Measurements from ENCODE around the gene ZNF777. TPM values are rescaled to one million over a fixed set of nuclear protein-coding genes. Genes with fewer than 3 reads are reported as not detected.

Gene ZNF777
- total RNA-seq, 3 donors from 2014 or later = 28.3 to 33.2 (median 29.3) TPM

DNA sequence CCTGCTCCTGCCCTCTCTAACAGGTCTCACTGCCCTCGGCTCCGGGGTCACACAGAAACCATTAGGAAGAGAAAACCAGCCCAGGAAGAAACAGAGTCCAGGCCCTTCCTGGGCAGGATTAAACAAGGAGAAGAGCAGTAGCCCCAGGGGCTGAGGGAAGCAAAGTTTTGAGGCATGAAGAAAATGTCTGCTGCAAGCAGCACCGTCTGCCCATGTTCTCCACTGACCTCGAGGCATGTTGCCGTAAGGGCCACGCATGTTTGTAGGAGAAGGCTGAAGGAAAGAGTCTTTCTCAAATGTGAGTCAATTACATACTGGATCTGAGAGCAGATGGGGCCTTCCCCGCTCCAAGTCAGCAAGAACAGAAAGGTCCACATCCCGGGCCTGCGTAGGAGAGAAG, 32.5 kb upstream of the ZNF777 start:
- H3K9me3 Mint-ChIP-seq = no peaks in the 10 kb centered on the region
- H3K4me3 Mint-ChIP-seq = no peak overlapping the region
- peaks cover 36% of the 10 kb centered on the region for H3K36me3 Mint-ChIP-seq (ENCODE audit: insufficient read depth)
- ATAC-seq (no peak), DNase-seq (no peak)
- H3K27me3 Mint-ChIP-seq (ENCODE audit: low read depth) = no peaks in the 10 kb centered on the region
- H3K4me1 Mint-ChIP-seq (ENCODE audit: low read depth) = peaks cover 25% of the 10 kb centered on the region

DNA sequence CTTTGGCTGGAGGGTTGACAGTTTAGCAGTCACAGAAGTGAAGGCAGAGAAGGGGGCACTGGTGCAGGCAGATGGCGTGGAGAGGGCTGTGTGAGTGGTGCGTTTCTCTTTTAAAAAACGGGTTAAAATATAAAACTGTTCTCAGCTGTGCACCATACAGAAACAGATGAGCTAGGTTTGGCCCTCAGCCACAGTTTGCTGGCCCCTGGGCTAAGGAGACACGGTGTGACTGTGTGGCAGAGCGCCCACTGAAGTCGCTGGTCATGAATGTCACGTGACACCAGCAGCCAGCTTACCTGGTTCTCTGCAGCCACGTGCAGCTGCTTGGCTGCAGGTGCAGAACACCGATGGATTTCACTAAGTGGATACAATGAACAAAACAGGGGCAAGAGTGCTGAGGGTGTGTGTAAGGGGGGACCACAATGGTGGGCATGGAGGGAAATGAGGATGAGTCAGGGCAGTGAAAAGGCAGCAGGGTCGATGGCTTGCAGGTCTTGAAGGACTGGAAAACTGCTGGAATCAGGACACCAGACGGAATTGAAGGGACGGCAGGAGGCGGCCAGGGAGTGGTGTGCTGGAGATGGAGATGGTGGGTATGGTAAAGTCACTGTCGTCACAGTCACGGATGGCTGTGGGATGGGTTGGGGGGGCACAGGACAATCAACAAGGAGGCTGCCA, 29.4 kb upstream of the ZNF777 start:
- no peaks in the 10 kb centered on the region for H3K9me3 Mint-ChIP-seq
- no peak overlapping the region for H3K4me3 Mint-ChIP-seq
- no peaks in the 10 kb centered on the region for H3K27me3 Mint-ChIP-seq (ENCODE audit: low read depth)
- ATAC-seq (no peak), DNase-seq (no peak)
- H3K36me3 Mint-ChIP-seq (ENCODE audit: insufficient read depth) = peaks cover 56% of the 10 kb centered on the region
- peaks cover 11% of the 10 kb centered on the region for H3K4me1 Mint-ChIP-seq (ENCODE audit: low read depth)

DNA sequence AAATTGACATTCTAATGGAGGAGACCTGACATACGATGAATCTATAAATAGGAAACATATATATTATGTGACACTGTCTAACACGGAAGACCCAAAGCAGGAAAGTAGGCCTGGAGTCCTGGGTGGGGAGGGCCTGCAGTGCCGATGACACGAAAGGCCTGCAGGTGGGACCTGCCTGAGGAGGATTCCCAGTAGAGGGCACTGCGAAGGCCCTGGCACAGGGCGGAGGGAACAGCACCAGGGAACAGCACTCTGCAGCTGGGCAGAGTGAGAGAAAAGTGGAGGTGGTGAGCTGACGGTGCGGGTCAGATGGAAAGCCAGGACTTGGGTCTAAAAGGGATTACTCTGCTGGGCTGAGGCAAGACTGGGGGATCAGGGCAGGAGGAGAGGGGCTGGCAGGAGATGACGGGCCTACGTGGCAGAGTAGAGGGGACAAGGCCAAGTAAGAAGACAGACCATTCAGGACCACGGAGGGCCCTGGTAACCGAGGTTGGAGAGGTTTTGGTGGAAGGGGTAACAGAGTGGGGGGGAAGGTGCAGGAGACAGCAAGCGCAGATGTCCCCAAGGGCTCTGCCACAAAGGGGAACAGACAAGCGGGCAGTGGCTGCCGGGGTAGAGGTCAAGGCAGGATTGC, 28.6 kb upstream of the ZNF777 start:
- peaks cover 60% of the 10 kb centered on the region for H3K36me3 Mint-ChIP-seq (ENCODE audit: insufficient read depth)
- no peaks in the 10 kb centered on the region for H3K9me3 Mint-ChIP-seq
- H3K4me3 Mint-ChIP-seq = no peak overlapping the region
- ATAC-seq = peak; percentile 38 to 57
- DNase-seq = no peak
- H3K27me3 Mint-ChIP-seq (ENCODE audit: low read depth) = no peaks in the 10 kb centered on the region
- H3K4me1 Mint-ChIP-seq (ENCODE audit: low read depth) = peaks cover 7% of the 10 kb centered on the region

DNA sequence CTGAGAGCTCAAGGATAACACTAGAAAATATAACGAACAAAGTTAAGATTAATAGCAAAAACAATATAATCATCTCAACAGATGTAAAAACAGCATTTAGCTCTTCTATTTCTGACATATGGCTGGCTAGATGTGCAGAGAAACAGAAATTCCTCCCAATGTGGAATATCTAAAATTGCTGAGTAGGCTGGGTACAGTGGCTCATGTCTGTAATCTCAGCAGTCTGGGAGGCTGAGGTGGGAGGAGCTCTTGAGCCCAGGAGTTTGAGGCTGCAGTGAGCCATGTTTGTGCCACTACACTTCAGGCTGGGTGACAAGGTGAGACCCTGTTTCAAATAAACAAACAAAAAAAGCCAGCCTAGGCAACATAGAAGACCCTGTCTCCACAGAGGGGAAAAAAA, 18.7 kb upstream of the ZNF777 start:
- ATAC-seq = no peak
- H3K4me1 Mint-ChIP-seq (ENCODE audit: low read depth) = no peaks in the 10 kb centered on the region
- H3K9me3 Mint-ChIP-seq = peaks cover 8% of the 10 kb centered on the region
- H3K27me3 Mint-ChIP-seq (ENCODE audit: low read depth) = no peaks in the 10 kb centered on the region
- DNase-seq = no peak
- no peak overlapping the region for H3K4me3 Mint-ChIP-seq
- H3K36me3 Mint-ChIP-seq (ENCODE audit: insufficient read depth) = peaks cover 34% of the 10 kb centered on the region

DNA sequence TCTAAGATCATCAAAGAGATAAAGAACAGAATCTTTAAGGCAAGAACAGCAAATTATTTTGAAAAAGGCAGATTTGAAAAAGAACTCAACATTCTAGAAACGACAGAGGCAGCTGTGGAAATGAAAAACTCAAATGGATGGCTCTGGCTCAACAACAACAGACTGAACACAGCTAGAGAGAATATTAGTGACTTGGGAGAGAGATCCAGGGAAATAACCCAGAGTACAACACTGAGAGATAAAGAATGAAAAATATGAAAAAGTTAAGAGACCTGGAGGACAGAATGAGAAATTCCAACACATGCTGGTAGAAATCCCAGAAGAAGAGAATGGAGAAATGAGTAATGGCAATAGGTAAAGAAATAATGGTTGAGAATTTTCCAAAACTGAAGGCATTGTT, 17.9 kb upstream of the ZNF777 start:
- Mint-ChIP-seq H3K4me1 (ENCODE audit: low read depth) (no peaks in the 10 kb centered on the region), H3K9me3 (peaks cover 8% of the 10 kb centered on the region), H3K36me3 (ENCODE audit: insufficient read depth) (peaks cover 36% of the 10 kb centered on the region), H3K4me3 (no peak overlapping the region), H3K27me3 (ENCODE audit: low read depth) (no peaks in the 10 kb centered on the region)
- no peak for DNase-seq
- ATAC-seq = no peak

DNA sequence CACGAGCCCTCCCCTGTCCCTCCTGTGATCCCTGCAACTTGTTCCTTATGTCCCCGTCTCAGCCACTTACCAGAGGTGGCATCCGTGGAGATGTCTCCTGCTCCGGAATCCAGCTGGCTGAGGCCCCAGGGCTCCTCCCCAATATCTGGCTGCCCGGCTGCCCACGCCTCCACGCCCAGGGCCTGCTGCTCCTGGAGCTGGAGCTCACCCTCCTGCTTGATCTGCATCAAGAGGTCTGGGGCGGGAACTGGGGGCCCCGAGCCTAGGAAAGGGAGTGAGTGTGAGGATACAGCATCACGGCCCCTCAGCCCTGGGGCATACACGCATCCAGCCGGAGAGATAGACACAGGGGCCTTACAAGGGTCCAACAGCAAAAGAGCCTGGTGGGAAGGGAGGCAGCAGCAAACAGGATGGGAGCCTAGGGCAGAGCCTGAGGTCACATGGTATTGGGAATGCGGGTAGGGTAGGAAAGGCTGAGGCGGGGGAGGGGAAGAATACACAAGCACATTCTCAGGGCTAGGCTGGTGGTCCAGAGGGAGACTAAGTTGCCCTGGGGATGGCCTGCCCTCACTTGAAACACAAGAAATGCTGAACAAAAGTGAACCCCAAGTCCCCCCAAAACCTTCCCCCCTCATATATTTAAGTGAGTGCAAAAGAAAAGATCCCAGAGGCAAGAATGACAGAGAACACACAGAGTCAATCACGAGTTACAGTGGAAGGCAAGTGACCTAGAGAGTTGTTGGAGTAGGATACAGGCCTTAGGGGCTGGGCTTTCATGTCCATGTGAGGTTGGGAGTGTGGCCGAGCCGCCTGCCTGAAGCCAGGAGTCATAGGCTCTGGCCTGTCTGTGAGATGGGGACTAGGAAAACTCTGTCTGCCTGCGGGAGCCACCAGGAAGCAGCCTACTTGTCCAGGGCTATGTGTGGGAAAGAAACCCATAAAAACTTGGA, 16.9 kb upstream of the ZNF777 start:
- Mint-ChIP-seq H3K4me3 (no peak overlapping the region), H3K9me3 (peaks cover 8% of the 10 kb centered on the region), H3K27me3 (ENCODE audit: low read depth) (no peaks in the 10 kb centered on the region), H3K36me3 (ENCODE audit: insufficient read depth) (peaks cover 40% of the 10 kb centered on the region), H3K4me1 (ENCODE audit: low read depth) (no peaks in the 10 kb centered on the region)
- DNase-seq (no peak), ATAC-seq (no peak)

DNA sequence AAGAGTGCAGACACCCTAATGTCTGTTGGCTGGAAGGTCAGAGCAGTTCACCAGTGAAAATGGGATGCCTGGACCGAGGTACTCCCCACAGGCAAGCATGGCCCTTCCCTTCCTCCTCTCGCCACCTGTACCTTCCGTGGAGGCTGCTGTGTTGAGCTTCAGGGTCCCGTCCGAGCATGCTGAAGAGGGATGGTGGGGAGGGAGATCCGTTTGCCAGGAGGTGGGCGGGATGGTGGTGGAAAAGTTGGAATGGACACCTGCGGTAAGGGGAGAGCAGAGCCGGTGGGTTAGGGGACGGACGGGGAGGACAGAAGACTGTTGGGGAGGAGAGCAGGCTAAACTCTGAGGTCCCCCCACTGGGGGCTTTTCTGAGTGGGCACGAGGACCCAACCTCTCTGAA, 15.9 kb upstream of the ZNF777 start:
- DNase-seq = no peak
- H3K9me3 Mint-ChIP-seq = peaks cover 8% of the 10 kb centered on the region
- no peaks in the 10 kb centered on the region for H3K27me3 Mint-ChIP-seq (ENCODE audit: low read depth)
- no peak overlapping the region for H3K4me3 Mint-ChIP-seq
- H3K4me1 Mint-ChIP-seq (ENCODE audit: low read depth) = no peaks in the 10 kb centered on the region
- peaks cover 47% of the 10 kb centered on the region for H3K36me3 Mint-ChIP-seq (ENCODE audit: insufficient read depth)
- no peak for ATAC-seq

DNA sequence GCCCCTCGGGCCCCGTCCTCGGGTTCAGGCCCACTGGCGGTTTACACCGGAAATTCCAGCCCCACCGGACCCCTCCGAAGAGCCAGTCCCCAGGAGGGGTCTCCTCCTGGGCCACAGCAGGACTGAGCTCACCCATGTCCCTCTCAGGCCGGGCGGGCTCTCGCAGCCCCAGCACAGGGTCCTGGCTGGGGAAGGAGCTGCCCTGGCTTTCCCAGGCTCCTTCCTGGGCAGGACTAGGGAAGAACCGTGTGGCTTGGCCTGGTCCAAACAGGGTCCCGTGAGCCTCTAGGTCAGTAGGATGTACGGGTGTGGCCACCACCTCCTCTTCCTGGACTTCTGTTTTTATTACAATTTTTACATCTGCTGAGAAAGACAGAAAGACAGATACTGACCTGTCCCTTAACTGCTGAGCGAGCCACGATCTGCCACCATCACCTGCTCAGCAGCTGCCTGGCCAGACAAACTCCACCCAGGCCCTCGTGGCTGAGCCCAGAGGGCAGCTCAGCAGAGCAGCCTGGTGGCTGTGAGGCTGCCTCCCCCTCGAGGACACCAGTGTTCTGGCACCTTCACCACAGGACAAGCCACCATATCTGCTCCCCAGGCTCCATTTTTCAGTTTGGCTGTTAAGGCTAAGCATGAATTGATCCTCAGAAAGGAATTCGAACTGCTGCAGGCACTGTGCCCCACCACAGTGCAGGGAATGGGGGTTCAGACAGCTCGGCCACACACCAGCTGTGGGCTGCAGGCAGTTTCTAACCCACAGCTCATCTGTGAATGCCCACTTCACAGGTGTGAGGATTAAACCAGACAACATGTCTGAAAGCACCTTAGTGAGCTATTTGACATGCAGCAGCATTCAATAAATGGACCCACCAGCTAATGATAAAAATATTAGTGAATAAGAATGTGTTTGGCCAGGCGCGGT, 14.5 kb upstream of the ZNF777 start:
- ATAC-seq = no peak
- H3K4me1 Mint-ChIP-seq (ENCODE audit: low read depth) = no peaks in the 10 kb centered on the region
- H3K4me3 Mint-ChIP-seq = no peak overlapping the region
- no peak for DNase-seq
- no peaks in the 10 kb centered on the region for H3K27me3 Mint-ChIP-seq (ENCODE audit: low read depth)
- peaks cover 55% of the 10 kb centered on the region for H3K36me3 Mint-ChIP-seq (ENCODE audit: insufficient read depth)
- H3K9me3 Mint-ChIP-seq = peaks cover 8% of the 10 kb centered on the region

DNA sequence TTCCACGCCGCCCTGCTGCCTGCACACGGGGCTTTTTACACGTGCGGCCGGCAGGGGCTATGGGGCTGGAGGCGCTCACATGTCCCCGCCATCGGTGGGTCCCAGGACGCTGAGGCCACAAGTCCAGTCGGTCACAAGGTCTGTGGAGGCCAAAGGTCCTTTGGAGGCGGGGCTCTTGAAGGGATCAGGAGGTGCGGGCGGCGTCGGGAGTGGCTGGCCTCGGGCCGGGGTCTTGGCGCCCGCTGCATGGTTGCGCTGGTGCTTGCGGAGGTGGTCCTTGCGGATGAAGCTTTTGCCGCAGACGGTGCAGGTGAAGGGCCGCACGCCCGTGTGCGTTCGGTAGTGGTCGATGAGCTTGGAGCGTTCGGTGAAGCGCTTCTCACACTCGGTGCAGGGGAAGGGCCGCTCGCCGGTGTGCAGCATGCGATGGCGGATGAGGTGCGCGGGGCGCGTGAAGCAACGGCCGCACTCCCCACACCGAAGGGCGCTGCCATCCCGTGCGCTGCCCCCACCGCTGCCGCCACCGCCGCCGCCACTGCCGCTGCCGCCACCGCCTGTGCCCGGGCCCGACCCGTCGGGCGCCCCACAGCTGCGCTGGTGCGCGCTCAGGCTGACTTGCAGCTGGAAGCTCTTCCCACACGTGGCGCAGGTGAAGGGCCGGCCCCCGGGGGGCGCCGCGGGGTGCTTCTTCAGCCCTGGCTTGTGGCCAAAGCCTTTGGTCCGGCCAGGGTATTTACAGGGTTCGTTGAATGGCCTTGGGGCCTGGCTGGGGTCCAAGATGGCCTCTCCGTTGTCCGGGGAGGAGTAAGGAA, 13.7 kb upstream of the ZNF777 start:
- Mint-ChIP-seq H3K4me3 (no peak overlapping the region), H3K9me3 (peaks cover 8% of the 10 kb centered on the region), H3K4me1 (ENCODE audit: low read depth) (no peaks in the 10 kb centered on the region), H3K27me3 (ENCODE audit: low read depth) (no peaks in the 10 kb centered on the region), H3K36me3 (ENCODE audit: insufficient read depth) (peaks cover 56% of the 10 kb centered on the region)
- no peak for ATAC-seq
- DNase-seq = no peak

DNA sequence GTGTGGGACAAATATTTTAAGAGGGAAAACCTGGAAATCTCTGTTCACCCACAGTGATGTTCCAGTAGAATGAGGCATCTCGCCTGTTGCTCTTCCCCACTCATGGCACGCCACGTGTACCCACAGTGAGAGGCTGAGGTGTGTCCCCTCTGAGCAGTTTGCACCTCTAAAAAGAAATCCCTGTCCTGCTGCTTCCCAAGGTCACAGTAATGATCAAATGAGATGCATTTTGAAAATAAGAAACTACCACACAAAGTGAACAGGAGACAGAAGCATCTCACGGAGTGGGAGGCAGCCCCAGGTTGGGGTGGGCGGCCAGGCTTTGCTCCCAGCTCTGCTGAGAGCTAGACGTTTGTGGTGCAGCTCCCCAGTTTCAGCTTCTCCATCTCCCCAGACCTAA, 12.4 kb upstream of the ZNF777 start:
- Mint-ChIP-seq H3K36me3 (ENCODE audit: insufficient read depth) (peaks cover 46% of the 10 kb centered on the region), H3K27me3 (ENCODE audit: low read depth) (no peaks in the 10 kb centered on the region), H3K9me3 (no peaks in the 10 kb centered on the region), H3K4me3 (no peak overlapping the region), H3K4me1 (ENCODE audit: low read depth) (no peaks in the 10 kb centered on the region)
- no peak for DNase-seq
- no peak for ATAC-seq

DNA sequence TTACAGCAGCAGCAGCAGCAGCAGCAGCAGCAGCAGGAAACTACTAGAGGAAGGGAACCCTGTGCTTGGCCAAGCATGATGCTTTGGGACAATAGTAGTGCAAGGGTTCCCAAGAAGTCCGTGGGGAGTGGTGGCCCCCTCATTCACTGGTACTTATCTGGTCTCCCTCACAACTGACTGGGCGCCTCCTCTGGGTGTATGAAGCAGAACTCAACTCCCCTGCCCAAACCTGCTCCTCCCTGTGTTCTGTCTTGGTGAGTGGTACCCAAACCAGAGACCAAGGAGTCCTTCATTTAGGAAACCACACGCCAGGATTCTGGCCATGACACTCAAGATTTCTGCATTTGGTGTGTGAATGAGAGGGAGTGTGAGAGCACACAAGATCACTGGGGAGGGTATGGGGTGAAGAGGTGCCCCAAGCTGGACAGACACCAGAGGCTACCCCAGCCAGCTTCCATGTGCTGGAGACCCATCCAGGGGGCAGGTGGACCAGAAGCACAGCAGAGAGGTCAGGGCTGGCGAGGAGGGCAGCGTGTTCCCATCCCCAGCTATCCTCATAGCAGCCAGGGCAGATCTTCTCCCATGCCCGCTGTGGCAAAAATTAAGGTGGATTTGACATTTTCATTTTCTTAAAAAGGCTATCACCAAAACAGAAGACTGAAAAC, 10.6 kb upstream of the ZNF777 start:
- Mint-ChIP-seq H3K4me3 (no peak overlapping the region), H3K36me3 (ENCODE audit: insufficient read depth) (peaks cover 35% of the 10 kb centered on the region)
- no peak for DNase-seq

DNA sequence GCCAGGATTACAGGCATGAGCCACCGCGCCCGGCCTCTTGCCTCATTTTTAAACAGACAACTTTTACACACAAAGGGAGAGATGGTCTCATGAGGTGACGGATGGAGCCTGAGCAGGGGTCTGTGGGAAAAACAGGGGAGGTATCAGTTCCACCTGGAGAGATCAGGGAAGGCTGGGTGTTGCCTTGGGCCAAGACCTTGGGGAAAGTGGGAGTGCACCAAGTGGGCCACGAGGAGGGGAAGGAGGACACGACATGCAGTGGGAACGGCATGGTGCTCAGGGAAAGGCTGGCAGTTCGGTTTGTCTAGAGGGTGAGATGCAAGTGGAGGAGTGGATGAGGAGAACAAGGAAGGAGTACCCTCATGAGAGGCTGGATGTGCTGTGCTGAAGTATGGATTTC, 8.9 kb upstream of the ZNF777 start:
- Mint-ChIP-seq H3K9me3 (no peaks in the 10 kb centered on the region), H3K36me3 (ENCODE audit: insufficient read depth) (peaks cover 28% of the 10 kb centered on the region), H3K4me3 (no peak overlapping the region), H3K4me1 (ENCODE audit: low read depth) (no peaks in the 10 kb centered on the region), H3K27me3 (ENCODE audit: low read depth) (peaks cover 5% of the 10 kb centered on the region)
- no peak for DNase-seq
- ATAC-seq = no peak

More for the DNA sequence above, 10.6 kb upstream of the ZNF777 start:
- Mint-ChIP-seq H3K4me1 (ENCODE audit: low read depth) (no peaks in the 10 kb centered on the region), H3K27me3 (ENCODE audit: low read depth) (no peaks in the 10 kb centered on the region), H3K9me3 (no peaks in the 10 kb centered on the region)
- ATAC-seq = no peak

DNA sequence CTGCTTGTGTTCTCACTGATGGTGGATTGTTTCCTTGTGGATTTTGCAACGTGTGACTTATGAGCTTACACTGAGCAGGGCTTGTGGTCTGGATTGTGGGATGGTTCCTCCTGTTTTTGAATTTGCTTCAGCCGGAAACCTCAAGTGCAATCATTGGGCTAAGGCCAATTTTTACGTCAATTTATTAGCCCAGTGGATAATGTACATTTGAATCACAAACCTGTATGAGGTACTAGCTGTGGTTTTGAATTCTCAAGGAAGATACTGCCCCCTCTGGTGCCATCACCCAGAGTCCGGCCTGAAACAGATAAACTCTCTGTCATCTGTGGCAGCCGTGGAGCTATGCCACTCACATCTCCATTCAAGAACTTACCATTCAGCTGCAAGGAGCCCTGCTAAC, 7.3 kb upstream of the ZNF777 start:
- Mint-ChIP-seq H3K4me1 (ENCODE audit: low read depth) (no peaks in the 10 kb centered on the region), H3K9me3 (no peaks in the 10 kb centered on the region), H3K4me3 (no peak overlapping the region), H3K27me3 (ENCODE audit: low read depth) (peaks cover 8% of the 10 kb centered on the region), H3K36me3 (ENCODE audit: insufficient read depth) (peaks cover 18% of the 10 kb centered on the region)
- DNase-seq = no peak
- no peak for ATAC-seq

All from activated T-cell treated with anti-CD3 and anti-CD28 coated beads, Interleukin-2, amount 50 U/mL, for 4 hours (primary cell).